RWPE2 (cell line): ENCODE results near the gene TFEB.
A peak's percentile ranks its signal among the peaks of the same experiment; 100 is the strongest.

Experiments used
- ATAC-seq: fragments of 200-7000 bp; cut with Tn5 transposase; 3 replicates; pipeline ENCODE4 v1.9.1; 2021; ENCODE audit warnings: low read depth
- DNase-seq: peaks from one replicate; pipeline ENCODE4 v3.0.0-alpha.2; 2020; ENCODE audit warnings: low spot score
- H3K27ac ChIP-seq: fragments of 450-650 bp; 2 replicates; pipeline ENCODE4 v1.5.1; 2017; ENCODE audit warnings: mild to moderate bottlenecking; ENCODE audit not compliant: poor library complexity, severe bottlenecking
- H3K27me3 ChIP-seq: fragments of 250-450 bp; sonication (Bioruptor Pico); 2 replicates; pipeline ENCODE4 v1.5.1; 2021; ENCODE audit warnings: mild to moderate bottlenecking, moderate library complexity; ENCODE audit not compliant: insufficient read depth, poor library complexity, severe bottlenecking
- H3K36me3 ChIP-seq: fragments of 250-450 bp; sonication (Bioruptor Pico); 2 replicates; pipeline ENCODE4 v1.5.1; 2020; ENCODE audit warnings: low read depth, mild to moderate bottlenecking, moderate library complexity
- H3K4me1 ChIP-seq: fragments of 250-450 bp; sonication (Bioruptor Pico); 2 replicates; pipeline ENCODE4 v1.5.1; 2021; ENCODE audit warnings: mild to moderate bottlenecking, moderate library complexity; ENCODE audit not compliant: insufficient read depth, poor library complexity, severe bottlenecking
- H3K4me3 ChIP-seq: fragments of 250-450 bp; sonication (Bioruptor Pico); 2 replicates; pipeline ENCODE4 v1.5.1; 2021; ENCODE audit warnings: mild to moderate bottlenecking, moderate library complexity; ENCODE audit not compliant: severe bottlenecking
- H3K9me3 ChIP-seq: fragments of 250-450 bp; sonication (Bioruptor Pico); 2 replicates; pipeline ENCODE4 v1.5.1; 2021; ENCODE audit warnings: mild to moderate bottlenecking, moderate library complexity; ENCODE audit not compliant: severe bottlenecking
- CTCF ChIP-seq: fragments of 450-650 bp; IDR thresholded peaks from one replicate; pipeline ENCODE4 v1.5.1; 2017; ENCODE audit warnings: mild to moderate bottlenecking, moderate library complexity; ENCODE audit not compliant: poor library complexity, severe bottlenecking

TFEB gene

DNA sequence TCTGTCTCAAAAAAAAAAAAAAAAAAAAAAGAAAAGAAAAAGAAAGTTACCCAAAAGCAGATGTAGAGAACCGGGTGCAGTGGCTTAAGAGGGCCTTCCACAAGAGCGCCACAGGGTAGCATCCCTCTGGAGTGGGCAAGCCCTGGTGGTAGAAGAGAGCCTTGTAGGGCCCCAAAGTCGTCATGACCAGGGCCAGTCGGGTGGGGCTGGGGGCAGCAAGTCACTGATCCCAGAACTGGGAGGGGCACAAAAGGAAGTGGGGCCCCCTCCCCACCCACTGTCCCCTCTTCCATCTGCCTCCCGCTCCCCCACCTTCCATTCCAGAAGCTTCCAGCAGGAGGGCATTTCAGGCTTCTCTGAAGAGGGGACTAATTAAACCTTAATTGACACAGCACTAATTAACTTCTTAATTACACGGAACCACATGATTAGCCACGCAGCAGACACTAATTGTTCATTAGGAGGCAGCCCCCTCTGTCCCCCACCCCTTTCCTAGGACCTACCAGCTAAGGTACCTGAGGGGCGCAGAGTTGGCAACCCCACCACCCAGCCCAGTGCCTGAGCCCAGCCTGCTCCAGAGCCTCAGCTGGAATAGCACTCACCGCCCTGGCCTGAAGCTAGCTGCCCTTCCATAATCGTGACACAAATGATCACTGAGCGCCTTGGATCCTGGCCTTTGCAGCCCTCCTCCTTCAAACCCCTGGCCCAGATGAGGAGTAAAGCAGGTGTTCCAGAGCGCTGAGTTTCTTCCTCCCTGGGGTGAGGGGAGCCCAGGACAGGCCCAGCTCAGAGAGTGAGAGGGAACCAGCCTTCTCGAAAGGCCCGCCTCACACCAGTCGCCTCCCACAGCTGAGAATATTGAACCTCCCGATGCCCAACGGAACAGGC lies 62.3 kb downstream of the TFEB start:
- no peaks in the 10 kb centered on the region for H3K27me3 ChIP-seq
- no peak for TF ChIP-seq CTCF
- no peak overlapping the region for H3K4me3 ChIP-seq
- H3K36me3 ChIP-seq: no peaks in the 10 kb centered on the region
- no peaks in the 10 kb centered on the region for H3K4me1 ChIP-seq
- ATAC-seq: 0 out of 3 replicates have a peak, but pooled peaks have one; percentile 29
- DNase-seq: no peak
- no peaks in the 10 kb centered on the region for H3K9me3 ChIP-seq
- H3K27ac ChIP-seq: no peak overlapping the region

- no peaks in the 10 kb centered on the region for H3K27me3 ChIP-seq
- no peaks in the 10 kb centered on the region for H3K9me3 ChIP-seq
- no peak for ATAC-seq
- no peak for DNase-seq
- H3K4me3 ChIP-seq: no peak overlapping the region
- H3K36me3 ChIP-seq: no peaks in the 10 kb centered on the region
- no peak for TF ChIP-seq CTCF
- no peaks in the 10 kb centered on the region for H3K4me1 ChIP-seq
- no peak overlapping the region for H3K27ac ChIP-seq
Observed at GRCh38 chr6:41672016-41672415, 63.4 kb downstream of the TFEB start.

GRCh38 chr6:41671376-41671775 lies 64.0 kb downstream of the TFEB start:
- H3K36me3 ChIP-seq: no peaks in the 10 kb centered on the region
- DNase-seq (no peak), ATAC-seq (no peak)
- no peak for TF ChIP-seq CTCF
- H3K9me3 ChIP-seq: no peaks in the 10 kb centered on the region
- H3K27me3 ChIP-seq: no peaks in the 10 kb centered on the region
- H3K4me3 ChIP-seq: no peak overlapping the region
- no peak overlapping the region for H3K27ac ChIP-seq
- no peaks in the 10 kb centered on the region for H3K4me1 ChIP-seq

DNA sequence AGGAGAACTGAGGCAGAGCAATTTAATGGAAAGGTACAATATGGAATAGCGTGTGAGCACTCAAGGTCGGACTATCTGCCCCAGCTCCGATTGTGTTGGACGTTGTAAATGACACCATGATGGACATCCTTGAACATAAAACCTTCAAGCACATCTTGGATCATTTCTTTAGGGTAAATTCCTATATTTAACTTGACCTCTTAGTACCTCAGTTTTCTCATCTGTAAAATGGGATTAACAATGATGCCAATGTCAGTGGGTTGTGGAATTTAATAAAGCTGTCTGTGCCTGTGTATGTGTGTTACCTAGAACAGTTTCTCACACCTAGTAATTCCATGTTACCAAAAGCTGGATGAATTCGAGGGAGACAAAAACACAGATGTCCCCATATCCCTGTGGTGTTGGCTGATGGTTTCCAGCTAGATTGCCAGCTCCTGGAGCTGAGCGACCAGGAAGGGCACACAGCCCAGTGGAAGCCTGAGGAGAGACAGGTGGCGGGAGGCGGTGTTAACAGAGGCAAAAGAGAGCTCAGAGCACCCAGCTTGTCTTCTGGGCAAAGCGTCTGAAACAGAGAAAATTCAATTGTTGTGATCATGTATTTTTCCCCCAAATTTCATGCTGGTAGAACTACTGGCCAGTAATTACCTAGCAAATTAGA lies 64.6 kb downstream of the TFEB start:
- H3K9me3 ChIP-seq: no peaks in the 10 kb centered on the region
- H3K4me3 ChIP-seq: no peak overlapping the region
- DNase-seq (no peak), ATAC-seq (no peak)
- no peaks in the 10 kb centered on the region for H3K27me3 ChIP-seq
- no peaks in the 10 kb centered on the region for H3K36me3 ChIP-seq
- H3K4me1 ChIP-seq: no peaks in the 10 kb centered on the region
- H3K27ac ChIP-seq: no peak overlapping the region
- TF ChIP-seq CTCF: no peak
